SU-DHL-6 (cell line): Measurements from ENCODE around the gene DSC2.

ENCODE experiments used
- H2AFZ ChIP-seq: fragments of 200-600 bp; sonication (generic); 2 replicates; pipeline ENCODE4 v1.6.1; 2014; ENCODE audit warnings: low read depth, mild to moderate bottlenecking, moderate library complexity, mixed read lengths, antibody characterized with exemption, low read length; ENCODE audit not compliant: severe bottlenecking
- H3F3A ChIP-seq: fragments of 200-600 bp; shearing (Covaris generic); 2 replicates; pipeline ENCODE4 v1.6.0; 2016; ENCODE audit warnings: antibody characterized with exemption, mild to moderate bottlenecking; ENCODE audit not compliant: insufficient read depth
- H3K27ac ChIP-seq: fragments of 200-600 bp; sonication (generic); 2 replicates; pipeline ENCODE4 v1.5.1; 2016; ENCODE audit warnings: low read depth, mild to moderate bottlenecking, low read length, moderate library complexity, mixed read lengths
- H3K27me3 ChIP-seq: fragments of 200-600 bp; sonication (generic), shearing (Covaris generic); 2 replicates; pipeline ENCODE4 v1.6.0; 2014; ENCODE audit warnings: mild to moderate bottlenecking, low read length
- H3K36me3 ChIP-seq: fragments of 200-600 bp; sonication (generic); 2 replicates; pipeline ENCODE4 v1.6.1; 2014; ENCODE audit warnings: mild to moderate bottlenecking, low read length, mixed read lengths
- H3K4me2 ChIP-seq: fragments of 300-600, 200-600 bp; shearing (Covaris generic), sonication (generic); 2 replicates; pipeline ENCODE4 v1.6.0; 2014; ENCODE audit warnings: low read length, low read depth, mild to moderate bottlenecking; ENCODE audit not compliant: poor library complexity, severe bottlenecking
- H3K4me3 ChIP-seq: fragments of 200-600 bp; sonication (generic); 2 replicates; pipeline ENCODE4 v1.5.1; 2014; ENCODE audit warnings: antibody characterized with exemption, low read length, mild to moderate bottlenecking, mixed read lengths; ENCODE audit not compliant: insufficient read depth, poor library complexity, severe bottlenecking
- H3K79me2 ChIP-seq: fragments of 200-600 bp; sonication (generic); 2 replicates; pipeline ENCODE4 v1.6.1; 2014; ENCODE audit warnings: mild to moderate bottlenecking, low read length, moderate library complexity; ENCODE audit not compliant: insufficient read depth
- H3K9ac ChIP-seq: fragments of 200-600 bp; sonication (generic); 2 replicates; pipeline ENCODE4 v1.7.0; 2014; ENCODE audit warnings: mild to moderate bottlenecking, low read length
- H3K9me2 ChIP-seq: fragments of 200-600 bp; sonication (generic); replicated peaks from 2 replicates; pipeline ENCODE4 v1.6.1; 2014; ENCODE audit warnings: low read length; ENCODE audit not compliant: insufficient read depth
- H3K9me3 ChIP-seq: fragments of 200-600 bp; sonication (generic); 2 replicates; pipeline ENCODE4 v1.6.1; 2014; ENCODE audit warnings: low read length, mixed read lengths; ENCODE audit not compliant: insufficient read depth
- H4K20me1 ChIP-seq: fragments of 200-600 bp; sonication (generic); 2 replicates; pipeline ENCODE4 v1.6.1; 2014; ENCODE audit warnings: low read depth, mild to moderate bottlenecking, antibody characterized with exemption, low read length, moderate library complexity, mixed read lengths
- EZH2phosphoT487 ChIP-seq: fragments of 200-600 bp; sonication (generic), shearing (Covaris generic); conservative IDR thresholded peaks from 2 replicates; pipeline ENCODE4 v1.6.1; 2018; ENCODE audit warnings: mild to moderate bottlenecking, antibody characterized with exemption, low read length, moderate library complexity, mixed read lengths
- TF ChIP-seq, protein P1 (sequence below): fragments of 200-600 bp; sonication (generic); IDR thresholded peaks from one replicate; pipeline ENCODE4 v1.5.1; 2017; ENCODE audit warnings: antibody characterized with exemption, mild to moderate bottlenecking, low read length, moderate library complexity; ENCODE audit not compliant: insufficient read depth, poor library complexity, severe bottlenecking

The DSC2 gene

DNA sequence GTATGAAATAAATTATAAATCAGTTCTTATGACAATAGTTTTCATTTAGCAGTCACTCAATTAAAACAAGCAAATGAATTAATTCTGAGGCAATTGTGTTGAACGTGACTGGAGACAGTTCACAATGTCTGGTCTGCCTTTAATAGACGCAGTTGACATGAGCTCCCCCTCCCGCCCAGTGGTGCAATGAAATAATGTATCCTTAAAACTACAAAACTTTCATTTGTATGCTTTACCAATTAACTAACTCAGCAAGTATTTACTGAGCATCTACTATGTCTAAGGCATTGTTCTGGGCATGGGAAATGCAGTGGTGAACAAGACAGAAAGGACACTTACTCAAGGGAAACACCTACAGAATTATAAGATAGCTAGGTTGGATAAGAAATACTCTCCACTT lies 3.5 kb upstream of the DSC2 start:
- Histone ChIP-seq H3K27me3 (no peaks in the 10 kb centered on the region), H4K20me1 (no peaks in the 10 kb centered on the region), H3K79me2 (no peaks in the 10 kb centered on the region), H3K9ac (no peak overlapping the region), H3K36me3 (no peaks in the 10 kb centered on the region), H3K27ac (no peak overlapping the region), H3K9me2 (no peaks in the 10 kb centered on the region), H3K9me3 (no peaks in the 10 kb centered on the region), H2AFZ (no peak overlapping the region), H3K4me3 (no peak overlapping the region), H3F3A (no peaks in the 10 kb centered on the region), H3K4me2 (no peak overlapping the region)
- no peak for TF ChIP-seq EZH2phosphoT487
- TF ChIP-seq, protein P1, sequence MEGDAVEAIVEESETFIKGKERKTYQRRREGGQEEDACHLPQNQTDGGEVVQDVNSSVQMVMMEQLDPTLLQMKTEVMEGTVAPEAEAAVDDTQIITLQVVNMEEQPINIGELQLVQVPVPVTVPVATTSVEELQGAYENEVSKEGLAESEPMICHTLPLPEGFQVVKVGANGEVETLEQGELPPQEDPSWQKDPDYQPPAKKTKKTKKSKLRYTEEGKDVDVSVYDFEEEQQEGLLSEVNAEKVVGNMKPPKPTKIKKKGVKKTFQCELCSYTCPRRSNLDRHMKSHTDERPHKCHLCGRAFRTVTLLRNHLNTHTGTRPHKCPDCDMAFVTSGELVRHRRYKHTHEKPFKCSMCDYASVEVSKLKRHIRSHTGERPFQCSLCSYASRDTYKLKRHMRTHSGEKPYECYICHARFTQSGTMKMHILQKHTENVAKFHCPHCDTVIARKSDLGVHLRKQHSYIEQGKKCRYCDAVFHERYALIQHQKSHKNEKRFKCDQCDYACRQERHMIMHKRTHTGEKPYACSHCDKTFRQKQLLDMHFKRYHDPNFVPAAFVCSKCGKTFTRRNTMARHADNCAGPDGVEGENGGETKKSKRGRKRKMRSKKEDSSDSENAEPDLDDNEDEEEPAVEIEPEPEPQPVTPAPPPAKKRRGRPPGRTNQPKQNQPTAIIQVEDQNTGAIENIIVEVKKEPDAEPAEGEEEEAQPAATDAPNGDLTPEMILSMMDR: no peak

- H3K27ac ChIP-seq: no peak overlapping the region
- no peaks in the 10 kb centered on the region for H4K20me1 ChIP-seq
- no peaks in the 10 kb centered on the region for H3K9me3 ChIP-seq
- no peak overlapping the region for H3K4me2 ChIP-seq
- H3F3A ChIP-seq: no peaks in the 10 kb centered on the region
- no peak overlapping the region for H2AFZ ChIP-seq
- H3K9ac ChIP-seq: no peak overlapping the region
- no peak overlapping the region for H3K4me3 ChIP-seq
- no peaks in the 10 kb centered on the region for H3K79me2 ChIP-seq
- no peaks in the 10 kb centered on the region for H3K27me3 ChIP-seq
- TF ChIP-seq, protein P1: no peak
- no peak for TF ChIP-seq EZH2phosphoT487
- no peaks in the 10 kb centered on the region for H3K9me2 ChIP-seq
- no peaks in the 10 kb centered on the region for H3K36me3 ChIP-seq
Observed at GRCh38 chr18:31104444-31104843, 2.2 kb upstream of the DSC2 start.

DNA sequence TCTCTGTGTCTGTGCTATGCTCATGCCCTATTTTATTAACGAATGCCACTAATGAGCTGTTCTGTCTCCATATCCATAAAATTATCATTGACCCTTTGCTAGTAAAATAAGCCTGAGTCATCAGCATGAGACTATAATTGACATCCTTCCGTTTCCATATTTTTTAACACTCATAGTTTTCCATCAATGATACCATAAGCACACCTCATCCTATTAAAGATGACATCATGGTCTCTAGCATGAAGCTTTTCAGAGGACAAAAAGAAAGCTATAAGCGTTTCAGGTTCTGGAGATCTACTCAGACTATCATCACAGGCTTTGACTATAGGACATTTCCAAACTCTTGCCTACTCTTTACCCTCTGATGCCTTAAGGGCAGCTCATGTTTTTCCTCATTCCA lies 1.2 kb upstream of the DSC2 start:
- H2AFZ ChIP-seq: no peak overlapping the region
- H3K36me3 ChIP-seq: no peaks in the 10 kb centered on the region
- no peaks in the 10 kb centered on the region for H3K79me2 ChIP-seq
- H3K27me3 ChIP-seq: no peaks in the 10 kb centered on the region
- H3K27ac ChIP-seq: no peak overlapping the region
- H4K20me1 ChIP-seq: no peaks in the 10 kb centered on the region
- H3F3A ChIP-seq: no peaks in the 10 kb centered on the region
- H3K9me3 ChIP-seq: no peaks in the 10 kb centered on the region
- H3K4me3 ChIP-seq: no peak overlapping the region
- H3K9ac ChIP-seq: no peak overlapping the region
- no peak overlapping the region for H3K4me2 ChIP-seq
- no peak for TF ChIP-seq EZH2phosphoT487
- TF ChIP-seq, protein P1: no peak
- no peaks in the 10 kb centered on the region for H3K9me2 ChIP-seq

GRCh38 chr18:31102941-31103340 lies 720 bp upstream of the DSC2 start:
- Histone ChIP-seq H4K20me1 (no peaks in the 10 kb centered on the region), H3F3A (no peaks in the 10 kb centered on the region), H3K4me2 (no peak overlapping the region), H3K36me3 (no peaks in the 10 kb centered on the region), H2AFZ (no peak overlapping the region), H3K27ac (no peak overlapping the region), H3K9ac (no peak overlapping the region), H3K79me2 (no peaks in the 10 kb centered on the region), H3K4me3 (no peak overlapping the region), H3K27me3 (no peaks in the 10 kb centered on the region), H3K9me2 (no peaks in the 10 kb centered on the region), H3K9me3 (no peaks in the 10 kb centered on the region)
- TF ChIP-seq, protein P1: no peak
- no peak for TF ChIP-seq EZH2phosphoT487
